HUDEP-2 (cell line): ENCODE data around the gene ROR1.
"Not testable (repeated sequence)": the region's sequence is repeated elsewhere in the genome, so short reads cannot be mapped to it uniquely, and the experiment has no call there.

Experiments
- DNase-seq, 76 experiments: peaks; one replicate each; lab custom pipeline; 2025; ENCODE audit not compliant: unreplicated experiment in 76 of 76; lab: John Stamatoyannopoulos, UW

The ROR1 gene

GRCh38 chr1:63757334-63757733 is 16.5 kb upstream of the ROR1 start:
- DNase-seq = no peak

- no peak for DNase-seq
Observed at GRCh38 chr1:63758791-63759190, 15.0 kb upstream of the ROR1 start.

- no peak for DNase-seq
Observed at GRCh38 chr1:63759778-63760177, 14.0 kb upstream of the ROR1 start.

GRCh38 chr1:63770381-63770780 is 3.4 kb upstream of the ROR1 start:
- no peak for DNase-seq

GRCh38 chr1:63772201-63772600 is 1.6 kb upstream of the ROR1 start:
- DNase-seq = no peak

GRCh38 chr1:63772876-63773275 is 941 bp upstream of the ROR1 start:
- no peak for DNase-seq

GRCh38 chr1:63773496-63773814 is 362 bp upstream of the ROR1 start:
- DNase-seq = no peak

- DNase-seq = no peak
Observed at GRCh38 chr1:63774617-63775417, 1.0 kb downstream of the ROR1 start.

GRCh38 chr1:63775418-63776127 is 1.8 kb downstream of the ROR1 start:
- no peak for DNase-seq

- no peak for DNase-seq
Observed at GRCh38 chr1:63777286-63777685, 3.5 kb downstream of the ROR1 start.

GRCh38 chr1:63777965-63778880 is 4.4 kb downstream of the ROR1 start:
- no peak for DNase-seq

GRCh38 chr1:63779338-63780211 is 5.8 kb downstream of the ROR1 start:
- no peak for DNase-seq

GRCh38 chr1:63780565-63780964 is 6.7 kb downstream of the ROR1 start:
- DNase-seq = no peak

- DNase-seq = no peak
Observed at GRCh38 chr1:63782982-63783381, 9.2 kb downstream of the ROR1 start.

GRCh38 chr1:63784083-63784482 is 10.3 kb downstream of the ROR1 start:
- no peak for DNase-seq

GRCh38 chr1:63784489-63785390 is 10.9 kb downstream of the ROR1 start:
- no peak for DNase-seq

GRCh38 chr1:63787270-63787669 is 13.5 kb downstream of the ROR1 start:
- DNase-seq = not testable (repeated sequence)

- DNase-seq = no peak
Observed at GRCh38 chr1:63787875-63788274, 14.1 kb downstream of the ROR1 start.

- DNase-seq = no peak
Observed at GRCh38 chr1:63789856-63790605, 16.2 kb downstream of the ROR1 start.
